HG03565 (cell line): ENCODE measurements around the gene GRAMD4.

Experiments
- ATAC-seq: cut with Tn5 transposase; IDR thresholded peaks from one replicate; pipeline ENCODE4 v1.9.1; 2021; ENCODE audit warnings: mild to moderate bottlenecking, moderate library complexity; ENCODE audit not compliant: unreplicated experiment

The GRAMD4 gene

DNA sequence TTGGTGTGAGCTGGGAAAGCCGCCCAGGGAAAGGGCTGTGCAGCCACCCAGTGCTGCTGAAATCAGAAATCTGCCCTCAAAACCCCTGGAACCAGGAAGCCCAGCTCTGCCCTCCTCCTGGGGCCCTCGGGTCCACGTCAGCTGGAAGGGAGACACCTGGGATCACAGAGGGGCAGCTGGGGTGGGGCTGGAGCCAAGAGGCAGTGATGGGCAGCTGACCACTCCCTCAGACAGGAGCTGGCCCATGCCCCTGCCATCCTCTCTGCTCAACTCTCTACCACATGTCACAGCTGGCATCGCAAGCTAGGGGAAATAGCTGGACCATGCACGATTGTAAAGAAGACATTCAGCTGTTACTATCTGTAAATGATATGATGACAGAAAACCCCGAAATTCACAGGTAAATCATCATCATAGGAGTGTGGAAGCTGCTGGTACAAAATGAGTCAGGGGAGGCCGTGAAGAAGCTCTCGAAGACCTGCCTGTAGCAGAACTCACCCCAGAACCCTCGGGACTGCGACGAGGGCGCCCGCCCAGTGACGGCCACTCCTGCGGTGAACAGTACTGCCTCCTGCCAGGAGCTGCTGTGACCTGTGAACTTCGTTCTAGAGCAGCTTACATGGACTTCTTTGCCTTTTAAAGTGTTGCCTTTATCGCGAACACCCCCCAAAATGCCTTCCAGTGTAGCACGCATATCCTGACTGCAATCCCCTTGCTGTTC is 62.0 kb downstream of the GRAMD4 start:
- ATAC-seq, result no peak

DNA sequence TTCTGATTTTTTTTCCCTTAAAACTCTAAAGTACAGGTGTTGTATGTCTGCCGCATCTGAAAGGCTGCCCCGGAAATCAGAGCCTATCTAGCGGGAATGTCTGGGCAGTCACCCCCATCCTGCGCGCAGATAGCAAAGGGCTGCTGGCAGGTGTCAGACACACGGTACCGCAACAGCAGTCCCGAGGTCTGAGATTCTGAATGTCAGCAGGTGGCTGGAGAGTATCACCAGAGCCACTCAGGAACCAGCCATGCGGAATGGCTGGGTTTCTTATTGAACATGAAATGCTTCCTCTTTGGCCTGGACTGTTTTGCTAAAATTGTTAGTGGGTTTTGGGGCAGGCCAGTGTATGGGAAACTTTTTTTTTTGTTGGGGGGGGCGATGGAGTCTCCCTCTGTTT is 64.5 kb downstream of the GRAMD4 start:
- peak; percentile 63 for ATAC-seq

DNA sequence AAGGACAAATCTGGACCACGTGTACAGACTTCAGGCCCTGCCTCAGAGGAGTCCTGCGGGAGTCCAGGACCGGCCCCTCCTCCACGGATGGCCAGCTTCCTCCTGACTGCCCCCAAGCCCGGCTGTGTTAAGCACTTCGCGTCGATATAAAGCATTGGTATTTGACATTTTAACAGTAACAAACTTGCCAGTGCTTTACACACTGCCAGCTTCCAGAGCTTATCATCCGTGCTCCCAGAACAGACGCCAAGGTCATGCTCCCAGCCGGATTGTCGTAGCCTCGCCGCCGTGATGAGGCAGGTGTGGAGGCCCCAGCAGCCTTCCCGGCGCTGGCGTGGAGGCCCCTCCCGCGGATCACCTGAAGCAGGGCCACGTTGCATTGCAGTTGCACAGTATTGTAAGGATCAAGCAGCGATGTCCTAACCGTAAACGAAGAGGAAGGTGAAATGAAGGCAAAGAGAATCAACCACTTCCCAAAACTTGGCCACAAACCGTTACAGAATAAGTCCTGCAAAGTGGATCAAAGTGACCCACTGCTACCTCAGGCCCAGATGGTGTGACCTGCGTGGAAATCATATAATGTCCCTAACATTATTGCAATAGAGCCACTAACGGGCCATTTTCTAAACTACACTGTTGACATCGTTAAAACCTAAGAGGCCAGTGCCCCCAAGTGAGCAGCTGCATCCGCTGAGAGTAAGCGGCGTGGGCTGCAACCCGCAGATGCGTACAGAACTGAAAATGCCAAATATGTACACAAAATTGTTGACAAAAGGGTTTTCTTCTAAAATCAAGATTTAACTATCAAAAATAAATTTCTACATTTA is 66.2 kb downstream of the GRAMD4 start:
- ATAC-seq, result no peak

DNA sequence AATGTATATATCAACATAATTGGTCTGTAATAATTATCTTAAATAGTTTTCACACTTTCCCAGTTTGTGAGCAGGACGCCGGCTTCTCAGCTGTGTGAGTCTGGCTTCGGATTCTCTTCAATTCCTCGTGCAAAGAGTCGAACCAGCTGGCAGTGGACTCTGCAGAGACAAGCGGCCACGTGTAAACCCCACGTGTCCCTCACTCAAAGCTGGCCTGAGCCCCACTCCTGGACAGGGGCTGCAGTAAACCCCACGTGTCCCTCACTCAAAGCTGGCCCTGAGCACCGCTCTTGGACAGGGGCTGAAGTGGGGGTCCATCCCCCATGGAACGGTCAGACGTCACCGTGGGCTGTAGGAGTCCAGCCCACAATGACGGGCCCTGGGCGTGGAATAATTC is 66.9 kb downstream of the GRAMD4 start:
- no peak for ATAC-seq

DNA sequence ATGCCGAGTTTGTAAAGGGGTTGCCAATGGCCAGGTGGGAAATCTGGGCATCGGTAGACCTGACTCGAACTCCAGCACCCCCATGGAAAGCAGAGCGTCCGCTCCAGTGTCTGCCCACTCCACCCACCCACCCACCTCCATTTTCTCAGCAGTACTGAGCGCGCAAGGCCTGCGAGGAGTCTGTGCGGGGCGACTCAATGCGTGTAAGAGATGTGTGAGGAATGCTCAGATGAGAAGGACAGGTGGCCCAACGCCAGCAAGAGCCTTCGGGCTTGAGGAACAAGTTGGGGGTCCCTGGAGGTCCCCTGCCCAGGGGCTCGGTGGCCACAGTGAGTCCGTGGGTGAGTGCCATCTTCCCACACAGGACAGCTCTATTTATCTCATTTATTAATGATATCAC is 67.3 kb downstream of the GRAMD4 start:
- no peak for ATAC-seq

DNA sequence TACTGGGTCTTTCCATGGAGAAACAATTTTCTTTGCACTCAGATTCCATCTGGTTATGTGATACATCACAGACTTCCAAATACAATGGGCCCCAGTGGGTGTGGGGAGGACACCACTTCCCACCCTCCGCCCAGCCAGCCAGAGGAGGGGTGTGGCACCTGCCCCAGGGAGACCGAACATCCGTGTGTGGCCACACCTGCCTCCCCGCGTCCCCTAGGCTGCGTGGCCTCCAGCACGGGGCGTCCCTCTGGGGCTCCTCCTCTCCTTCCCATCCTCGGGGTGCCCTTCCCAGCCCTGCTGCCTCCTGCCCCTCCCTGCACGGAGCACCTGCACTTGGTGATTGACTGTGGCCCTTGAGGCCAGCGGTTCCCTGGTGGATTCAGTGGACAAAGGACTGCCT is 68.8 kb downstream of the GRAMD4 start:
- ATAC-seq, result no peak

DNA sequence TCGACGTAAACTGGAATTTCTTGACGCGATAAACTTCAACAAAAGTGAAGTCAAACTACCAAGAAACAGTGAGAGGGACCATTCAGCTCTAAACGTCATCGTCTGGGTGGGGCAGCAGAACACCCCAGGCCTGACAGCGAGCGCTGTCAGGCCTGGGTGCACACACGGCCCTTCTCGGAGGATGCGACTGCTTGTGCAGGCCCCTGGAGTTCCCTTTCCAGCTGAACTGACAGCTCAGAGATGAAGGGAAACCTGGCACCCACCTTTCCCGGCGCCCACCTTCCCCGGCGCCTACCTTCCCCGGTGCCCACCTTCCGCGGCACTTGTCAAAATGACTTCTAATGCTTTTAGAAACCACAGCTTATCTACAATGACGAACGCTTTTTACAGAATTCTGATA is 70.0 kb downstream of the GRAMD4 start:
- no peak for ATAC-seq

DNA sequence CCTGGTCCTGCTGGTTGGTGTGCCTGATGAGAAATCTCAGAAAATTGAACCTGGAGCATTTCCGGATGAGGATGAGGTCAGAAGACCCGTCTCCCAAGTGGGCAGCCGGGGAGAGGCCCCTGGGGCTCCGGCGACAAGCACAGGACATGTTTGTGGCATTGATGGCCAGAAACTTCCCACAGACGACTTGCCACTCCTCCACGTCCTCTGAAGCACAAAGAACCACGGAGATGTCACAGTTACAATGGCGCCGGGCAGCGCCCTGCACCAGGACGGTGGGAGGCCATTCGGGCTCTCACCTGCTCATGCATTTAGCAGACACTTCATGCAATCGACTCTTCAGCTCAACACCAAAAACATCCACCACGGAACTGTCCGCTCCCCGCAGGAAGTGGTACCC is 71.4 kb downstream of the GRAMD4 start:
- no peak for ATAC-seq

DNA sequence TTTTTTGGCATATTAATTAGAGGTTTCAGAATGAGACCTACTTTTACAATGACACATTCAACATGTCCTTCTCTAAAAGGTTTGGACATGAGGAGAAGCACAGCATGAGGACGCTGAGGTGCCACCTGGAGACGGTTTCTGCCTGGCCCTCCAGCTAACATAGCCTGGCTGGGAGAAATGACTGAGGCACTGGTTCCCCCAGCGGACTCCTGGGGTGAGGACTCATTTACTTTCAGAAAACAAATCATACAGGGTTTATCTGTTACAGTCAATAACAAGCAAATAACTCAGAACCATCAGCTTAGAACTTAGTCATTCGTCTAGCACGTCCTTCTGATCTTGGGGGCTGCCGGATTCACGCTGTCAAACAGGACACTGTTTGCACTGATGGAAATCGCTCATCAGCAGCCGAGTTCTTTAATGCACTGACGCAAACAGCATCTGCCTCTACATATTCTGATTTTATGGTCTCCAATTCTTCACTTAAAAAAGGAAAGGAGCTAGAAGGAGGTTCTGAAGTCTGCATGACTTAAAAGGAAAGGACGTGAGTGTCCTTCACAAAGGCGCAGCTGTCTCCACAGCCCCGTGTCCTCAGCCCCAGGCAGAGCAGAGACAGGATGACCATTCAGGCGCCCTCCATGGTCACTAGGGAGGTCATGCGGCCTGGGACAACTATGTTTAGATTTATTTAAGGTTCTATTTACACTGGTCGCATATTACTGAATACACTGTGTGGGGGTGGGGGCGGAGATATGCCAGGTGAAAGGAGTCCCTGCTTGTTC is 73.6 kb downstream of the GRAMD4 start:
- no peak for ATAC-seq

DNA sequence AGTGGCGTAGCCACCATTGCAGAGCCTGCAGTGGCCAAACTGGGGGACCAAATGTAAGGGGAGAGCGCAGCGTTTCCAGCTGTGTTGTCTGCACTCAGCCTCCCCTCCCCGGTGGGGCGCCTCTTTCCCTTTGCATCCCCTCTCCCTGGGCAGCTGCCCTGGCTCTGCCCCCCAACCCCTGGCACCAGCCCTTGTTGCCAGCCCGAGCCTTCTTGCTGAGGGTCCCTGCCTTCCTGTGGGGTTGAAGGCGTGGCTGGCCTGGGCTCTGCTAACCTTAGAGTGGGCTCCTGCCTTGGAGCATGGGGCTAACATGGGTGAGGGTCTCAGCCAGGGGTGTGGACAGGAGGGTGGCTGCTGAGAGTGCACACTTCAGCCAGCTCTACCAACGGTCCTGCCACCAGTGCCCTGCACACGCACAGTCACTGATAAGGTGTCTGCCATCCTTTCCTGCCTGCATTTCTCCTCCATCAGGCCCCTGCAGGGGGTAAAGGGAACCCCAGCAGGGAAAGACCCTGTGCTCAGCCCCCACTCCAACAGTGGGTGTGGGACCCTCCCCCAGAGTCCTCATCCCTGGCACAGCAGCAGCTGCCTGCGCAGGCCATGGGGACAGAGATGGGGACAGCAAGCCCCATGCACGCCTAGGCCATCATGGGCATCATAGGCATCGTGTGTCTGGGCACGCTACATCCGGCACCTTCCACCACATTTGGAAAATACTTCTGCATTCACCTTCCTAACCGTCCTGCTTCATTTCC is 74.4 kb downstream of the GRAMD4 start:
- ATAC-seq, result no peak

DNA sequence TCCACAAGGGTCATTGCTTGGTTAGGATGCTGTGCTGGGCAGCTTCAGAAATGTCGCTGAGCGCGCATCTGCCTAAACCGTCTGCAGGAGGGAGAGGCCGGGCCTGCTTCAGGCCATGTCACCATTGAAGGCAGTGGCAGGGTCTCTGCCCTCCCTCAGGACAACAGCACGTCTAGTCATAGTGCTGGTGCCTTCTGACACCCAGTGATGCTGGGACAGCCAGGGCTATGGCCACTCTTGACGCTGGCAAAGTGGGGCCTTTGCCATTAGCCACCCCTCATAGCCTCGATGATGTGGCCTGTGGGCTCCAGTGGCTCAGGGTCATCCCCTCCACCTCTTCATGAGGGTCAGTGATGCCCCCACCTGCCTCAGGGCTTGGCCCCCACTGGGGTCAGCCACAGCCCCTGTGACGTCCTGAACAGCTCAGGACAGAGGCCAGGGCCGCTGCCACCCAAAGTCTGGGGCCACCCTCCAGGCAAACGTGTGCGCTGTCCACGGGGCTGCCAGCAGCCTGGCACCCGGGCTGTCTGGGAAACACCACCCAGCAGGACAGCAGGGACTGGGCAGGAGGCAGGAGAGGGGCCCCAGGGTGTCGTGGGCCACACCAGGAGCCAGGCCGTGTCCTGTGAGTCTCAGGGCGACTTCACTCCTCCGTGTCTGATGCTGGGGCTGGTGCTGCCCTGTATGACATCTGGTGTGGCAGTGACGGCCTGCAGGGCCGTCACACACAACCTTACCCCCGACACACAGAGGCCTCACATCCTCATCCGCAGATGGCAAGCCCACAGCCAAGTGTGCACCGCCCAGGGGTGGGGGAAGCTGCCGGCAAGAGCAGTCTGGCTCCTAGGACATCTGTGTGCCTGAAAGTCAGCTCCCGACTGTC is 75.4 kb downstream of the GRAMD4 start:
- ATAC-seq, result no peak

DNA sequence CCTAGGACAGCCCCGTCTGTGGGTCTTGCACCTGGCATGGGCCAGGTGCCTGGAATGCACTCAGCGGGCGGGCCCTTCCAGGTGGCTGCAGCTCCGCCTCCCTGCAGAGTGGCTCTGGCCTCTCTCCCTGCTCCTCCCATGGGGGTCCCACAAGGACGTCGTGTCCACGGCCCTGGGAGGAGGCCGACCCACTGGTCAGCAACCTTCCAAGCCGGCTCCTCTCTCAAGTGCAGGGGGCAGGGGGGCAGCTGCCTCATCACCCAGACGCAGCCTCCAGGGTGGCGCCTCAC is 76.0 kb downstream of the GRAMD4 start:
- no peak for ATAC-seq

DNA sequence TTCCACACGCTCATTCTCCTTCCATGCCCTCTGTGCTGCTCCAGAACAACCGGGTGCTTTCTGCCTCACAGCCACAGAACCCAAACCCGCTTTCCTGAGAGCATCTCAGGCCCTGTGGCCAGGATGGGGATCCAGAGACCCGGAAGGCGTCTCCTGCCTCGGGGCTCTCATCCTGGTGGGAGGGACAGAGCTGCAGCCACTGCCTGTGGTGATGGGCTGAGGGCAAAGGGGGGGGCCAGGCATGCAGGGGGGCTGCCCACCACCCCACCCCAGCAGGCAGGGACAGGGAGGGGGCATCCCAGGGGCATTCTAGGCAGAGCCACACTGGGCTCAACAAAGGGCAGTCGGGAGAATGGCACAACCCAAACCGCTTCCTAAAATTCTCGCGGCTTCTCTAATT is 76.4 kb downstream of the GRAMD4 start:
- ATAC-seq, result no peak

DNA sequence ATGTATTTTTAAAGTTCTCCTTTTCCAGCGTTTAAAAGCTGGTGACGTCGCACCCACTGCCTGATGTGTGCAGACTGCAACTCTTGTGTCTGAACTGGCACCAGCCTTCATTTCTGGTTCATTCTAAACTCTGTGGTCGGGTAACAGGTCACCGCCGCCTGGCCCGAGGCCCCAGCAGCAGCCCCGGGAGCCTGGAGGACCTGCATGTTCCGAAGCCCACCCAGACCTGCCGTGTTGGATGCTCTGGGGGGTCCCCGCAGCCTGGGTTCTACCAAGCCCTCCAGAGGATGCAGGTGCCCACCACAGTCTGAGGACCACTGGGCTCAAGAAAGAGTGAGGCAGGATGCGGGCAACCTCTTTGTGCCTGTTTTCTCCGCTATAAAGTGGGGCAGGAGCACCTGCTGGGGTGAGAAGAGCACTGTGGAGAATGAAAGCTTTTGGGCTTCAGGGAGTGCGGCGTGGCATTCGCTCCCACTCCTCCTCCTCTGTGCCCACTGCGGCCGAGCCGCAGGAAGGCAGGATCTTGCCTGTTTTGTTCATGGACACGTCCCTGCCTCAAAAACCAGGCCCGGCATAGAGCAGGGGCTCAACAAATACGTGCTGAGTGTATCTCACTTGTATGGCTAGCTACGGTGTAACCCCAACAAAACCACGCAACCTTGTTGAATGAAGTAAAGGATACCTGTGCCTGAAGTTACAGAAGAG is 77.8 kb downstream of the GRAMD4 start:
- no peak for ATAC-seq

DNA sequence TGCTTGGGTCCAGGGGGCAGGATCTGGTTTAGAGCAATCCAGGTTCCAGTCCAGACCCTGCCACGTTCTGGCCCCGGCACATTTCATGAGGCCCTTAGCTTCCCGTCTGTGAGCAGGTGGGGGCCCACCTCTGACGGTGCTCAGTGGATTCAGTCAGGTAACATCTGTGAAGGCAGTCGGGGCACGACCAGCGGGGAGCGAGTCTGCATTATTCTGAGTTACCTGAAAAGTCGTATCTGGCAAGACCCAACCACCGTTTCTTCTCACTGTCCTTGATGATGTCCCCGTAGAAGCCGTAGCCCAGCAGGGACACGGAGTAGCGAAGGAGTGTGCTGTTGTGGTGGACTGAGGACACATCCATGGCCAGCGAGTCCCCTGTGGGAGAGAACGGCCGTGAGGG is 78.9 kb downstream of the GRAMD4 start:
- no peak for ATAC-seq

DNA sequence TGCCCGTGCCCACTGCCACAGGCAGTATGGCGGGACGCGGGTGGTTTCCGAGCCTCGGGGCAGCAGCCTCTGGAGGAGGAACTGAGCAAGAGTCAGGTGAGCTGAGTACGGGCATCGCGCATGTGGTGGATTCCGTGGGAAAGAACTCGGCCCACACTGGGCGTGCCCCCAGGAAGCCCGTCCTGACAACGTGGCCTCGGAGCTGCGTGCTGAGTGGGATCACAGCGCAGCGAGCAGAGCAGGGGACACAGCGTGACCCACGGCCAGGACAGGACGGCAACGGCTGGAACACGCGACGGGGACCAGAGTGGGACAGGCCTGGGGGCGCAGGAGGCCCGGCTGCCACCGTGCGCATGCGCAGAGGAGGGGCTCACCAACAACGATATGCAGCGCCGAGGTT is 81.1 kb downstream of the GRAMD4 start:
- no peak for ATAC-seq

DNA sequence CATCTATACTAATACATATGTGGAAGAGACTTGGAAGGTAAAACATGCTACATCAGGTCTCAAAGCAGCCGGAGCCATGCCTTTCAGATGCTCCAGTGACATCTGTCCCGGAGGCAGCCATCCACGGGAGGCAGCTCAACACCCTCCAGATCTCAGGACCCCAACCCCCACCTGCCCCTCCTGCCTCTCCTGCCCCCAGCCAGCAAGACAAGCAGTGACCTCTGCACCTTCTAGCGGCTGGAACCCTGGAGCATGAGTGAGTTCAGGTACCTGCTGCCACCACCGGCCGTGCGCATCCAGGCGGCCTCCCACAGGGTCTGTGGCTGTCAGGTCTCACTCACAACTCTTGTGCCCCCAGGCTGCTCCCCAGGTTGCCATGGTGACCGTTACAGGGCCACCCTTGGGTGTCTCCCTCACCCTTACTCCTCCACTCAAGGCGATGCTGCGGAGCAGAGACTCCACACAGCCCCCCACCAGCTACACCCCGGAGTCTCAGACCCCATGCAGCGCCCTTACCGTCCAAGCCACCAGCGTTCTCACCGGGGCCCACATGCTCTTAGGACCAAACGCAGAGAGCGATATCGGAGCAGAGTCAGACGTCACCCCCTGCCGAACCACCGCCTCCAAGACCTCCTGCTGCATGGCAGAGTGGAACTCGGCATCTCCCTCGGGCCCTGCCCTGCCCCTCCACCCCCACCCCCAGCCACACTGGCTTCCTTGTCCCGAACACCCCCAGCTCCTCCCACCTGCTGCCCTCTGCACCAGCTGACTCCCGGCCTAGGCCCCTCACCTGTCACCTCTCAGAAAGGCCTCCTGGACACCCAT is 83.2 kb downstream of the GRAMD4 start:
- no peak for ATAC-seq

DNA sequence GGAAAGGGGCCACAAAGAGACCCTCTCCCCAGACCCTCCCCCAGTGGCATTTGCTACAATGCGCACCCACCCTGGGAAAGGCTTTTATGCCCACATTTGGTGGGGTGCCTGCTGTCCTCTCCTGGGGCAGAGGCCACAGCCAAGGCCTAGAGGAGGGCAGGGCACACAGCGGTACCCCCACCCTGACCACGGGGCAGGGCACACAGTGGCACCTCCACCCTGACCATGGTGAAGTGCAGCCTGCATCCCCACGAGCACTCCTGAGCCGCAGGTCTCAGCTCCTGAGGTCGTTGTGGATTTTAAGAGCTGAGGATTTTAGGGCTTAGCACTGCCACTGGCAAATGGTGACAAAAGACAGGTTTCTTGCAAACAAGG is 83.8 kb downstream of the GRAMD4 start:
- ATAC-seq, result no peak

DNA sequence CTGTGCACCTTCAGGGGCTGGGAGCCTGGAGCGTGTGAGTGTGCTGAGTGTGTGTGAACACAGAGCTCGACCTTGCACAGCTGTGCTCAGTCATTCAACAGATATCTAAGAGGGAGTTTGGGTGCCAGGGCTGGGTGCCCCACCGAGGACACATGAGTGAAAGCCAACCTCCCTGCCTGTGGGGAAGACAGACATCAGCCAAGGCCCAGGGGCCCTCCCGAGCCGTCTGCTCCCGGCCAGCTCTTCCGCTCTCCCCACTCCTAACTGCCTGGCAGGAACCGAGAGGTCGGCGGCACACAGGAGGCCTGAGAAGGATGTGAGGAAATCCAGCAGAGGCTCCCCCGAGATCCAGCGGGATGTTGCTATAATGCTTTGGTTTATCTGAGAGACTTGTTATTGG is 85.9 kb downstream of the GRAMD4 start:
- ATAC-seq, result no peak
